HFFc6 (cell line): ENCODE results near the gene DNAH17. TPM values are rescaled to one million over a fixed set of nuclear protein-coding genes. Genes with fewer than 3 reads are reported as not detected.

Source experiments
- DNase-seq: peaks from one replicate; pipeline ENCODE4 v3.0.0-alpha.2; 2018
- H3K27ac Mint-ChIP-seq: 2 replicates; pipeline ENCODE4 v1.8.0; 2020; ENCODE audit warnings: mild to moderate bottlenecking, mixed read lengths
- H3K27me3 Mint-ChIP-seq: 2 replicates; pipeline ENCODE4 v1.8.0; 2021; ENCODE audit warnings: mild to moderate bottlenecking, moderate library complexity, mixed read lengths; ENCODE audit not compliant: insufficient read depth
- H3K36me3 Mint-ChIP-seq: 2 replicates; pipeline ENCODE4 v1.8.0; 2021; ENCODE audit warnings: low read depth, mixed read lengths
- H3K4me1 Mint-ChIP-seq: 2 replicates; pipeline ENCODE4 v1.8.0; 2020; ENCODE audit warnings: low read depth, mixed read lengths
- H3K4me3 Mint-ChIP-seq: 2 replicates; pipeline ENCODE4 v1.8.0; 2020; ENCODE audit warnings: mild to moderate bottlenecking, moderate library complexity, mixed read lengths
- H3K9me3 Mint-ChIP-seq: 2 replicates; pipeline ENCODE4 v1.8.0; 2020; ENCODE audit warnings: mild to moderate bottlenecking, mixed read lengths
- CTCF ChIP-seq: fragments of 200-600 bp; sonication (generic); IDR thresholded peaks from 2 replicates; pipeline ENCODE4 v1.5.0; 2021; ENCODE audit warnings: antibody characterized with exemption, mild to moderate bottlenecking
- total RNA-seq, 6 experiments: library from RNA; stranded (reverse); fragmentation: NEBNext Ultra II Directional; extraction: Animal tissue kit (Norgen Biotek cat#: 25700); gene quantifications; 2 replicates in 1 of 6; 3 replicates in 5 of 6; pipeline ENCODE4 v1.2.3, GENCODE V29; 2021

The DNAH17 gene
- total RNA-seq, 6 experiments from 2014 or later = not detected

GRCh38 chr17:78541488-78542206 is 35.5 kb downstream of the DNAH17 start:
- no peak for DNase-seq

GRCh38 chr17:78539781-78540180 is 37.4 kb downstream of the DNAH17 start:
- no peak for DNase-seq
- Mint-ChIP-seq H3K4me3 (no peak overlapping the region), H3K4me1 (no peaks in the 10 kb centered on the region), H3K36me3 (no peaks in the 10 kb centered on the region), H3K9me3 (no peaks in the 10 kb centered on the region), H3K27ac (no peak overlapping the region), H3K27me3 (peaks cover 12% of the 10 kb centered on the region)
- no peak for TF ChIP-seq CTCF

More at GRCh38 chr17:78541488-78542206, 35.5 kb downstream of the DNAH17 start:
- H3K4me1 Mint-ChIP-seq = no peaks in the 10 kb centered on the region
- no peaks in the 10 kb centered on the region for H3K9me3 Mint-ChIP-seq
- no peaks in the 10 kb centered on the region; the same call in 1 of the 2 replicates for H3K36me3 Mint-ChIP-seq
- H3K27me3 Mint-ChIP-seq = peaks cover 9% of the 10 kb centered on the region
- H3K27ac Mint-ChIP-seq = no peak overlapping the region; the same call in 1 of the 2 replicates
- no peak for TF ChIP-seq CTCF
- H3K4me3 Mint-ChIP-seq = no peak overlapping the region

DNA sequence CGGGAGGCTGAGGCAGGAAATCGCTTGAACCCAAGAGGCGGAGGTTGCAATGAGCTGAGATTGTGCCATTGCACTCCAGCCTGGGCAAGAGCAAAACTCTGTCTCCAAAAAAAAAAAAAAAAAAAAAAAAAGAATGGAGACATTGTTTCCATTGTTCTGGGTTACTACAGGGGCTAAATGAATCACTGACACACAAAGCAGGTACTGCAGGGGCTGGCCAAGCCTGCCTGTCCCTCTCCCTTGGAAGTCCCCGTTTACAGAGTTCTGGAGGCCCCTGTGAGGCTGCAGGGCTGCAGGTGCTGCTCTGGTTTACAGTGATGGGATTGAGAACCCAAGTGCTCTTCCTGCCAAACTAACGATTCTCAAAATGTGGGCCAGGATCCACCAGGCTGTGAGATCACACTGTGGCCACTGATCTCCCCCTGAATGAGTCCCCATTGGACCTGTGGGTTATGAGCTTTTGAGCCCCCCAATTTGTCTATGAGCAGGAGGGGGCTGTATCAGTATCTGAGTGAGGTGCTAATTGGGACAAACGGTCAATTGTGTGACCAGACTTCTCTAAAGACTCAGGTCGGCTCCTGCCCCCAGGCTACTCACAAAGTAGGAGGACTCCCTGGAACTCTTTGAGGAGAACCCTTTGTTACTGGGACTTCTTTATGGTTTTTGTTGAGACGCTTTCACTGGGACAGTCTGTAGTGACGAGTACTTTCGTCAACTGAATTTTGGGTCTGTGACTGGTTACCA is 39.0 kb downstream of the DNAH17 start:
- Mint-ChIP-seq H3K36me3 (no peaks in the 10 kb centered on the region), H3K4me1 (peaks cover 1% of the 10 kb centered on the region; the same call in 1 of the 2 replicates), H3K4me3 (no peak overlapping the region), H3K27me3 (peaks cover 15% of the 10 kb centered on the region), H3K9me3 (no peaks in the 10 kb centered on the region), H3K27ac (no peak overlapping the region)
- DNase-seq = no peak
- no peak for TF ChIP-seq CTCF

GRCh38 chr17:78537217-78537860 is 39.9 kb downstream of the DNAH17 start:
- TF ChIP-seq CTCF = no peak
- no peaks in the 10 kb centered on the region for H3K36me3 Mint-ChIP-seq
- H3K27me3 Mint-ChIP-seq = peaks cover 18% of the 10 kb centered on the region
- H3K4me3 Mint-ChIP-seq = no peak overlapping the region
- peaks cover 7% of the 10 kb centered on the region; the same call in 1 of the 2 replicates for H3K4me1 Mint-ChIP-seq
- no peaks in the 10 kb centered on the region for H3K9me3 Mint-ChIP-seq
- no peak overlapping the region for H3K27ac Mint-ChIP-seq
- no peak for DNase-seq

DNA sequence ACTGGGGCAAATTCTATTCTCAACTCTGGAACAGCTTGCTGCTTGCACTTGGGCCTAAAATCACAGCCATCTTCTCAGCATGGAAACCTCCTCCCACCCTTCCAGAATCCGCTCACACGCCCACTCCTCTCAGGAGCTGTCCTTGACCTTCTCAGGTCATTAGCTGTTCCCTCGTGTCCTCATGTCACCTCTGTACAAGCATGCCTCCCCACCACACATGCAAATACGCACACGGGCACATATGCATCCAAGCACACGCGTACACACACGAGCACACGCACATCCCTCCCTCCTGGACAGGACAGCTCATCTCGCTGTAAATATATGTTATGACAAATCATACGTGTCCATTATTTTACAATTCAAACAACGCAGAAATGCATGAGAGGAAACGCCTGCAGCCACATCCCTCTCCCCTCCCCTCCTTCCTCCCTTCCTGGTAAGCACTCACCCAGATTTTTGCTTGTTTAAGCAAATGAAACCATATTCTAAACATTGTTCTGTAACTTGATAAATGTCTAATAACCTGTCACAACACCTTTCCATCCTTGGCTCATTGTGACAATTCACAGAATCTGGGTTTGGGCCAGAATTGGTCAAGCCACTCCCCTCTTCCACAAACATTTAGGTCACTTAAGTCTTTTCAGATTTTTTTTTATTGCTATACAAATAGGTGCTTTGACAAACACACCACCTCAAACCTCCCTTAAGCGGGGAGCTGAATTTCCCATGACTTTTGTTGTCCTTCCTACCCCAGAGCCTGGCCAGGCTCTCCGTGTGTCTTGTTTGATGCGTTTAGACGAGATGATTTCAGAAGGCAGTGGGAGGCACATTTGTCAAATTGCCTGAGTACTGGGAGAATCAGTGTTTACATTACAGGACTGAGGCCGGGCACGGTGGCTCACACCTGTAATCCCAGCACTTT is 41.7 kb downstream of the DNAH17 start:
- Mint-ChIP-seq H3K27ac (no peak overlapping the region), H3K4me1 (peaks cover 7% of the 10 kb centered on the region; the same call in 1 of the 2 replicates), H3K4me3 (no peak overlapping the region), H3K36me3 (no peaks in the 10 kb centered on the region), H3K9me3 (no peaks in the 10 kb centered on the region), H3K27me3 (peaks cover 18% of the 10 kb centered on the region)
- no peak for DNase-seq
- no peak for TF ChIP-seq CTCF
